Midbrain (tissue), 1 donor: ENCODE results near the gene COPS7A.

ENCODE experiments used
- DNase-seq: peaks from one replicate; lab custom pipeline; 2025; lab: John Stamatoyannopoulos, UW

The COPS7A gene, protein sequence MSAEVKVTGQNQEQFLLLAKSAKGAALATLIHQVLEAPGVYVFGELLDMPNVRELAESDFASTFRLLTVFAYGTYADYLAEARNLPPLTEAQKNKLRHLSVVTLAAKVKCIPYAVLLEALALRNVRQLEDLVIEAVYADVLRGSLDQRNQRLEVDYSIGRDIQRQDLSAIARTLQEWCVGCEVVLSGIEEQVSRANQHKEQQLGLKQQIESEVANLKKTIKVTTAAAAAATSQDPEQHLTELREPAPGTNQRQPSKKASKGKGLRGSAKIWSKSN

DNA sequence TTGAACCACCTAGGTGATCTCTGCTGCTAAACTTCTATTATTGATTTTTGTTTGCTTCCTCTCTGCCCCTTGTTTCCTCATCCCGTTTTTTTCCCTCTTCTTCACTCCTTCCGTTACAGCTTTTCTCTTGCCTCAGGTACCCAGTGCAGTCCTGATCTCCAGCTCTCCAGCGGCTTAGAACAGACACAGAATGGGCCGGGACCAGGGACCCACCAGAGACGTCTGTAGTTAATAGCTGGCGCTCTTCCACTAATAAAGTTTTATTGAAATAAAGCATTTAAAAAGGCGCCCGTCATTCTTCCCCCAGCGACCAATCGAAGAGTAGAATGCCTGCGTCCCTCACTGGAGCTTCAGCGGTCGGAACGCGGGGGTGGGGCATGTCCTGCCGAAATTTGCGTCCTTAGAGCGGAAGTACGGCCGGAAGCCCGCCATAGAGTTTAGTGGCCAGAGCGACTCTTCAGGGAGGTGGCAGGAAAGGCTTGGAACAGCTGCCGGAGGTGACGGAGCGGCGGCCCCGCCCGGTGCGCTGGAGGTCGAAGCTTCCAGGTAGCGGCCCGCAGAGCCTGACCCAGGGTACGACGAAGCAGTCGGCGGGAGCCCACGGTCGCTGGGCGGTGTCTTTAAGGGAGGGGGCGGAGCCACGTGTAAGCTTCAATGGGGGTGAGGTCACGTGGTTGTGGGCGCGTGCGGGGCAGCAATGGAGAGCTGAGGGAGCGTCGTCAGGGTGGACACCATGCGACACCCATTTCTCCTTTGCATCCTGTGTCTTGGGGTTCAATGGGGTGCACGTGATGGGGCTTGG lies at the start of gene COPS7A:
Gene COPS7A (plus strand): TSS at position 440 of the 802 bp plus-strand sequence. CDS start 611 bp downstream, outside the sequence.
- DNase-seq, result peak; percentile 98

DNA sequence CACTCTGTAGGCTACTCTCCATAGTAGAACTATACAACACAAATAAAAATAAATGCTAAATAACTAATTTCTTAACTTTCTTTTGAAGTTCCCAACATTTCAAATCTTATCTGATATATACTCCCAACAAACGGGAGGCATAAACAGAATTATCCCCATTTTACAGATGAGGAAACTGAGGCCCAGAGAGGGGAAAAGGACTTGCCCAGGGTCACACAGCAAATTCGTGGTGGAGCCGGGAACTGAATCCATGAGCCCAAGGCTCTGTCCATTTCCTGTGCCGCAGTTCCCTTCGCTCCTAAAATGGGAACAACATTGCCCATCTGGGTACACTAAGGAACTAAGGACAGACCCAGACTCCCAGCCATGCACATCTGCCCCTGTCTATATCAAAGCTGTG lies 46.9 kb upstream of the COPS7A start:
- no peak for DNase-seq

DNA sequence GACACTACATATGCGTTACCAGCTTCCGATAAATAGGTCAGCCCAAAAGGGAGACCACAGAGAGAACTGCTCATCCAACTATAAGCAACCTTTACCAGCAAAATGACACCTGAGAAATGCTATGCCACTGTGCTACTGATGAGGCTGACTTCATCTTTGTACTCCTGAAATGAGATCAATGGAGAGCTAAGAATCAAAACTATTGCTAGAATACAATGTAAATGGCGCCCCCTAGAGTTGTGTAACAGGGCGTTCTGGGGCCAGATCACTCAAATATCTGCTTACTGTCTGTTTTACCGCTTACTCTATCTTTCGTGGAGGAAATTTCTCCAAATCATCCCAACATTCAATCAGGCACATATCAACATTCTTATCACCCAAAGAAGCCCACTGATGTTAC lies 39.2 kb upstream of the COPS7A start:
- peak; percentile 28 for DNase-seq

DNA sequence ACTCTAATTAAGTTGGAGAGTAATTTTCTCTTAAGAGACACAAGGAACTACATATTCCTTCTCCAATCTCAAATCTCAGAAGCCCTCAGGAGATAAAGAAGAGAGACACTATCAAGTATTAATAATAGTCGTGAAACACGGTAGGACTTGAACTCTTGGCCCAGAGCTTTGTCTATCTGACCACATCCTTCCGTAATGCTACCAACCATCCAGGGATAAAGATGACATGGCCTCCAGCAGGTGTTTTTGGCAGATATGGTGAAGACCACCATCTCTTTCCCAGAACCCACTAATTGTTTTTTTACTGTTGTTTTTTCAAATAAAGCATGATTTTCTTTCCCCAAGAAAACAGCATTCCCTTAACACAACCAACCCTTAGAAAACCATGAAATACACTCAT lies 38.0 kb upstream of the COPS7A start:
- no peak for DNase-seq

DNA sequence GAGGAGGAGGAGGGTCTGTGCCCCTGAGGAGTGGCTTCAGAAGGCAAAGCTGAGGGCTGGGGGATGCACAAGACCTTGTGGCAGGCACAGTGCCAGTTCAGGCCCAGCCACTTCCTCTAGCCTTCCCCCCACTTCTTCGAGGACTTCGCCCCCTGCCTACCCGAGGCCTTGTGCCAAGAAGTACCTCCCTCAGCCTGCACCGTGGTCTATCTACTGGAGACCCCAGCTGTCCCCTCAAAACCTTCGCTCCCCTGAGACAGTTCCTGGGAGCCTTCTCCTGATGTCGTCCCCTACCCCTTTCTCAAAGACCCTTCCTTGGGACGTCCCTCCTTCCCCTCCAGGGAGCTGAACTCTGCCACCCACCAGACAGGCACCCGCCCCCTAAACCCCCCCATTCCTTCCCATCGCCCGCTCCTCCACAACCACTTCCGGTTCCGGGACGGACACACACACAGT lies 35.3 kb upstream of the COPS7A start:
- DNase-seq, result peak; percentile 86

DNA sequence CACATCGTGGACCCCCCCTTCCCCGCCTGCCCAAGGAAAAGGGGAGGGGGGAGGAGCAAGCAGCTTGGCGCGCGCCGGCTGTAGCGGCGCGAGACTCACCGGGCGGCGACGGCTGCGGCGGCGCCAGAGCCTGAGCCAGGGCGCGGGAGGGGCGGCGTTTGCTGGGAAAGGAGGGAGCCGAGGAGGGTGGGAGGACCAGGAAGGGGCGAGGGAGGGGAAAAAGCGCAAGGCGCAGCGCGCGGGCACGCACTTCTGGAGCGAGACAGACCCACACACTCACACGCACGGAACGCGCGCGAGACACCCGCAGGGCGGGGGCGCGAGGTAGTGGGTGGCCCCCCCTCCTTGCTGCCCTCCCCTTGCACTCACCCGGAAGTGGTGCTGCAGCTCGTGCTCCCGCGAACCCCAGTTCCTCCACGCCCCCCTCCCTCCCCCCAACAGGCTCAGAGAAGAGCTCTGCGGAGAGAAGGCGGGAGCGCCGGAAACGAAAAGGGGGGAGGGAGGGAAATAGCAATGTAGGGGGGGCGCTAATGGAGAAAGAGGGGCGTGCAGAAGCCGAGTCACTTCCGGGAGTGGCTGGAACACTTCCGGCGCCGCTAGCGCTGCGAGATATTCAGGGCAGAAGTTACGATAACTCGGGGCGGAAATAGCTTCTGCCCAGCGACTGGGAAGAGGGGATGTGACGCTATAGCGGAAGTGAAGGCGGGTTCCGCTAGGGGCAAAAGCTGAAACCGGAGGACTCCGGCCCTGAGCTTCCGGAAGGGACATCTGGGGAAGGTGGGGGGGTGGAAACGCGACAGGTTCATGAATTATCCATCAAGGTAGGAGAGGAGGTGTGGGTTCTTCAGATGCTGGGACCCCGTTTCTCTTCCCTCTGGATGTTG lies 34.6 kb upstream of the COPS7A start, which contains the start of gene ZNF384:
Gene ZNF384 (minus strand): TSS at position 377 of the 884 bp plus-strand sequence. CDS start 9,855 bp downstream, outside the sequence.
- peak; percentile 100 for DNase-seq

DNA sequence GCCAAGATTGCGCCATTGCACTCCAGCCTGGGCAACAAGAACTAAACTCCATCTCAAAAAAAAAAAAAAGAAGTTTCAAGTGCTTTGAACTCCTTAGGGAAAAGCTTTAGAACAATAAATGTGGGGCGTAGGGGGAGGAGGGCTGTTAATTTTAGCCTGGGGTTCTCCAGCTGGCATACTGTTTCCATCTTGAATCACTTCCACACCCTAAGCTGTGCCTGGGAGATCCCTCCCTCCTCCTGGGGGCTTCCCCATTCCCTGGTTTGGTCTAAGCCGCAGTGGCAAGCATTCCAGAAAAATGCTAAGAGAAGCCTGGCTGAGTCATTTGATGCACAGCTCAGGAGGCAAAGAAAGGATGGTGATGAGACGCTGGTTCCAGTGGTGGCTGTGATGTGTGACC lies 32.4 kb upstream of the COPS7A start:
- no peak for DNase-seq

DNA sequence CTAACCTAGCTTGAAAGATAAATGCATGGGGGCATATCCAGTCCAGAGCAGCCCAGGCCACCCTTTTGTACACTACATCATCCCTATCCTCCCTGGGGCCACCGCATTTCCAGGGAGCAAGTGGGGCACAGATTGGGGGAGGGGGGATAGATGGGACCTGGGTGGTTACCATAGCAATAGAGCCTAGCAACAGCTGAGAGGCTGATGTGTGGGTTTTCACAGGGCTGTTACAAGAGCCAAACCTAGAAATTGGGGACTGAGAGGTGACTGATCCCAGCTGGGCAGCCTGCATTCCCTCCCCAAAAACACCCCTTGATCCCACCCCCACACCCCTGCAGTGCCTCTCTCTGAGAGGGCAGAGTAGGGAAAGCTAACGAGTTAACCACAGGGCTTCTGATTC lies 31.0 kb upstream of the COPS7A start:
- DNase-seq, result no peak

DNA sequence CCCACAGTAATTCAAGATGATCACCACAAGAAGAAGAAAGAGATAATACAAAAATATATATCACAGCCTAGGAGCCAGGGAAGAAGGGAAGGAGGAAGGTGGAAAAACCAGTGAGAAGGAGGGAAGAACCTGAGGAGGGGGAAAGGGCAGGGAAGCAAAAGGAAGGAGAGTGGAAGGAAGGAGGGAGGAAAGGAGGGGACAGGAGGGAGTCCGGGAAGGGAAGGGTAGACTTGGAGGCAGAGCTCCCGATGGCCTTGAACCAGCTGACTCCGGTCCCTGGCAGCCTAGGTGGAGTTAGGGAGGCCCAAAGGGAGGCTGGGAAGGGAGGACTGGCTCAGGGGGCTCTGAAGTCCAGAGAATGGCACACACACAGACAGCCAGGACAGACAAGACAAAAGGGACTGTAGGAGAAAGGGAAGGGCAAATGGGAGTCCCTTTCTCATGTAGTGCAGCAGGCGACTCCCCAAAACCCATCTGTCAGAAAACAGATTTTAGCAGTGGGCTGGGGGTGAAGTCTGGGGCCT lies 30.0 kb upstream of the COPS7A start:
- DNase-seq, result no peak

DNA sequence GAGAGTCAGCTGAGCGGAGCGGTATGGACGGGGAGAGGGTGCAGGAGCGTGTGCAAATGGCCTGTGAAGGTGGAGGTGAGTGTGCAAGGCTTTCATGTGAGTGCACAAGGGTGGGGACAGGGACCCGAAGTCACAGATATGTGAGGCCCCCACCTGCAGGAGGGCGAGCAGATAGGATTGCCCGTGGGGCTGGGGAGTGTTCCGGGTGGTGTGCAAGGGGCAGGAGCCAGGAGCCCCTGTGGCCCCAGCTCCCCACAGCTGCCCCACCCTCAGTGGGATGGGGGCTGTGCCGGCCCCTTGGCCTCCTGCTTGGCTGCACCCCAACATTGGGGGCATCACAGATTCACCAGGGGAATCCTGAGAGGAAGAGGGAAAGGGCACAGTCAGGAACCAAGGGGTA lies 29.1 kb upstream of the COPS7A start:
- DNase-seq, result no peak

DNA sequence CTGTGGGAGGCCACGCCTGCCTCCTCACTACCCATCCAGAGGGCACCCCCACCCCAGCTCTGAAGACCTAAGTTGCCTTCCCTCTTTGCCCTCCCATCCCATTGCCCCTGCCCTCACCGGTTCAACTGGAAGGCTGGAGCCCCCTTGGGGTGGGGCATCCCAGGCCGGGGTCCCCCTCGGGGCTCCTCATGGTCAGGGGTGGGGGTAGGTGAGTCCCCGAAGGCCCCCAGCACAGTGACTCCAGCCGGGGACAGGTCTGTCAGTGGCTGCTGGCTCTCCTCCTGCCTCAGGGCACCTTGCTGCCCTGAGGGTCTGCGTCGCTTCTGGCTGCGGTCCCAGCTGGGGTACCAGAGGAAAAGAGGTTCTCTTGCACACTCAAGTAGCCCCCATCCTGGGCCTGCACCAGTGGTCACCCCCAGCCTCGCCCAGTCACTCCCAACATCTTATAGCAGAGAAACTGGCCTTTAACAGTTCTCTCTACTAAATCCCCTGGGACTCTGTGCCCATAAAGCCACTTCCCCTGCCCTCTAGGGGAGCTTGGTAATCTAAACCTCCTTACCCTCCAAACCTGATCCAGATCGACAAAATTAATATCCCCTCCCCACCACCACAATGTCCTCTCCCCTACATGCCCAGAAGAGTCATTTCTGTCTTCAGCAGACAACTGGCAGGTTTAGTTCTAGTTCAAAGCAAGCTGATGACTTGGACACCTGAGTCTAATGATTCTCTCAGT lies 28.4 kb upstream of the COPS7A start:
- no peak for DNase-seq

DNA sequence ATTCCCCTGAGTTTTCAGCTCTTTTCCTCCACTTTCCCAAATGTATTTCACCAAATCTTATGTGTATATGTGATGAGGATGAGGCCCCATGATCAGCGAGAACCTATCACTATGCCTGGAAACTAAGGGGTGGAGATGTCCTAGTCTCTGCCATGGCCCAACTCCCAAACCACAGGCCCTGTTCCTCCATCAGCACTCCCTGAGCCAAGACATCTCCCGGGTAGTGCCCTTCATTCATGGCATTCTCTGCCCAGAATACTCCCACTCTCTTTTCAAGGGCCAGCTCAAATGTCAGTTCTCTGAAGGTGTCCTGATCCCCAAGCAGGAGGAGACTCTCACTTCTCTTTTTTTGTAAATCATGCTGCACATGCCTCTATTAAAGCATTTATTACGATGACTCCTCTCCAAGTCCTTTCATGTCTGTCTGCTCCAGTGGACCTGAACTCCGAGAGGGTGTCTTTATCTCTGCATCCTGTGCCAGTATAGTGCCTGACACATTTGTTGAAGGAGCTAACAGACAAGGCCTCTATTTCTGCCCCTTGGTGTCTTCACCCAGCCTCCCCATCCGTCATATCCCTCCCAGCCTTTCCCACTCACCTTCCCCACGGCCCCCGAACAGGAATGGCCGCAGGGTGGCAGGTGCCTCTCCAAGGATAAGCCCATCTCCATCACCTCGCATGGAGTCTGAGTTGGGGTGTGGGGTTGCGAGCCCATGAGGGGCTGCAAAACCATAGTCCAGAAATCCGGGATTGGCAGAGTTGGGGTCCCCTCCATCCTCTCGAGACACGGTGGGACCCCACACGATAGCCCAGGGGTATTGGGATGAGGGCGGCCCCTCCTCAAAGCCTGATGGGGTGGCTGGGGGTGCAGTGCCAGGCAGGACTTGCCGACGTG lies 26.9 kb upstream of the COPS7A start:
- no peak for DNase-seq

DNA sequence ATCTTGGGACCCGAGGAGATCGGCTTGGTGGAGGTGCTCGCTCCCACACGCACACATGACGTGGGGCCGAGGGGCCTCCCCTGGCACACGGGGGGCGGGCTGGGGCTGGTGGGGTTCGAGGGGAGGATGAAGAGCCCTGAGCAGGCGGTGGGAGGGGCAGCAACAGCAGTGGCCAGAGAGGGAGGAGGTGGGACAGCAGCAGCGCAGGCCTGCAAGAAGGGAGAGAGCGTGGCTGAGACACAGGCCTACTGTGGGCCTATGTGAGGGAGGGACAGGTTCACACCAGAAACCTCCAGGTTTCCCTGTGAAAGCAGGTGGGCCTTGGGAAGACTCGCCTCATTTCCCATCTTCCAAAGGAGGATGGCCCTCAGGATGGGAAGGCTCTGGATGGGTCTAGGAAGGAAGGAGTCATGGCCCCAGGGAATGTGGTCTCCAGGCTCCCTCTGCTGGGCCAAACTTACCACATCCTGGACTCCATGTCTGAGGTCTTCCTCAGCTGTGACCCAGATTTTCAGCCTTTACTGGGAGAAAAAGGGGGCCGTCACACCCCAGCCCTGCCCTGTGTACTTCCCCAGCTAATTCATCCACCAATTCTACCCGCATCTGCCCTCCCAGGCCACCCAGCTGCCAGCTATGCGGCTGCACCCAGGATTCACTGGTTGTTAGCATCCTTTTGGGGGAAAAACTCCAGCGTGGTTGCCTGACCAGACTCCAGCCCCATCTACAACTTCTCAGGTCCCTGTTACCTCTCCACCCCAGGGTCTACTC lies 26.1 kb upstream of the COPS7A start:
- no peak for DNase-seq

DNA sequence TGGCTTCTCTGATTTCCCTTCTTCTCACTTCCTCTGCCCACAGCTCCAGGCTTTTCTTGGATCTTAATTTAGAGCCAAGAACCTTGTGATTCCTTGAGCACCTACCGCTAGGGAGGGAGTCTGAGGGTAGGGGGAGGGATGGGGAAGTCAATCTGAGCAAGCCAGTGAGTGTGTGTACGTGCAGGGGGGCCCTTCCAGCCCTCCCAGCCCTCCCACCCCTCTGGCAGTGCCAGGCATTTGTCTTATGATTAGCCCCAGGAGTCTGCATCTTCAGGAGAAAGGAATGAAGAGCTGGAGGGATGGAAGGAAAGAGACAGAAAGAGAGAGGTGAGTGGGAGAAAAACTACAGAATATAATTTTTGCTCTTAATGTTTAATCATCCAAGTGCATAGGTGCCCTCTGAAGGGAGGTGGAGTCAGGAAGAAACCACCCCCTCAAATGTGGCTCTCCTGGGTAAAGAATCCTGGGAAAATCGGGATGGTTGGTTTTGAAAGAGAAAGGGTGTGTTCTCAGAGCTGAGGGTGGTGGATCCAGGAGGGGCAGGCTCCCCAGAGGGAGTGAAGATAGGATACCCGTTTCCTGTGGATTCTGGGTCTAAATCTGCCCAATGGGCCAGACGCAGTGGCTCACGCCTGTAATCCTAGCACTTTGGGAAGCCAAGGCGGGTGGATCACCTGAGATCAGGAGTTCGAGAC lies 25.3 kb upstream of the COPS7A start:
- no peak for DNase-seq

DNA sequence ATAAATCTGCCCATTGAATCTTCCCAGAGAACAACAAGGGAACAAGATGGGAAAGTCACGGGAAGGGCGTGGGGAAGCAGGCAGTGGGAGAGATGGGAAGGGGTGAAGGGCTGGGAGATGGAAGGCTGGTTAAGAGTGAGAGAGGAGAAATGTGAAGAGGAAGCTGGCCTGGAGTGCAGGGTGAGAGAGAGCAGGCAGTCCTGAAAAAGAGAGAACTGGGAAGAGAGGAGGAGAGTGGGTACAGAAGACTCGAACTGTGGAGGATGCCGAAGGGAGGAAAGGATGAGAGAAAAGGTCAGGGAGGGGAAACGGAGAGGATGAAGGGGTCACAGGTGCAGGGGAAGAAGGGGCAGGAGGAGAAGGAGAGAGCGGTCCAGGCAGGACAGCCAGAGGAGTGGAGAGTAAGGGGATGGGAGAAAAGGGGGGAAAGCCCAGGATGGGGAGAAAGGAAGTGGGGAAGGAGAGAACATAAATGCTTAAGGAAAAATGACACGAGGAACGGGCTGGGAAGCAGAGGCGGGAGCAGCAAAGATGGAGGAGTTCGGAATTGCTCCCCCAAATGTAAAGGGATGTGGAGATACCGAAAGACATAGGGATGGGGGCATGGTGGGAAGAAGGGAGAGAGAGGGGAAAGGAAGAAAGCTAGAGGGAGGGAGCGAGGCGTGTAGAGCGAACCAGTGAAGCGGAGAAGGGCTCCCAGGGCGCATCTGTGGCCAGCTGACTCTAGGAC lies 24.4 kb upstream of the COPS7A start:
- DNase-seq, result no peak

DNA sequence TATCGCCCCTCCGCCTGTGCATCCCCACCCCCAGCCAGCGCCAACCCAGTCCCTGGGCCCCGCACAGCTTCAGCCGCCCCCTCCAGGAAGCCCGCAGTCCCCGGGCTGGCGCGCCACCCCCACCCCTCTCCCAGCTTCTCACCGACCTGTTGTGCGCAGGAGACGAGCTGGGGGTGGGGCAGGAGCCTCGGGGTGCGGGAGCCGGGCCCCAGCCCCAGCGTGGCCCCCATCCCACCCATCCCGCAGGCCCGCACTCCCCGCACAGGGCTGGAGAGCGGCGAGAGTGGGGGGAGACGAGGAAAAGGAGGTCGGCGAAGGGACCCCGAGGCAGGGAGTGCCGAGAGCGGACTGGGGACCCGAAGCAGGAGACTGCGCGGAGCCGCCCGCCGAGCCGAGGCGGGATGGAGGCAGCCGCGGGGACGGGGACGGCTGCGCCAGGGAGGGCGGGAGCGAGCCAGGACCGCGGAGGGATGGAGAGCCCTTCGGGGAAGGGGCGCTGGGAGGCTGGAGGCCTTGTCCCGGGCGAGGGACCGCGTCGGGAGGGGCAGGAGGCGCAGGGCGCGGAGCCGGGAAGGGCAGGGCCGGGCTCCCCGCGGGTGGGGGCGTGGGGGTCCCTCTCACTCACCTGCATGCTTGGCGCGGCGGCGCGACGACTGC lies 23.7 kb upstream of the COPS7A start:
- no peak for DNase-seq

DNA sequence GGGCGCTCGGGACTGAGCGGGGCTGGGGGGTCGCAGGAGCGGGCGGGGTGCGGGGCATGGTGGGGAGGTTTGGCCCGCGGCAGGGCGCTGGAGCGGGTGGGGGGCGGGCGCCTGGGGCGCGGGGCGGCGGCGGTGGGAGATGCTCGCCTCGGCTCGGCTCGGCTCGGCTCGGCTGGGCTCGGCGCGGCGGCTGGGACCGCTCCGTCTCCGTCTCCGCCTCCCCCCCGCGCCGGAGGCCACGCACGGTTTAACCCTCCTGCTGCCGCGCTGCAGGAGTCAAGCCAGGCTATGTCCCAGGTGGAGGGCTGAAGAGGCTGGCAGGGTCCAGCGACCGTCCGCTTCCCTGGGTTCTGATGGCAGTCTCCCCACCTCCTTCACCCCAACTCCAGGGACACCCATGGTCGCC lies 23.2 kb upstream of the COPS7A start, which contains the start of gene PIANP:
Gene PIANP (minus strand): TSS at position 170 of the 406 bp plus-strand sequence. CDS start 2,754 bp downstream, outside the sequence.
- no peak for DNase-seq
